HEK293 (cell line): ENCODE data around the gene TRPV6.

Source experiments
- CTCF ChIA-PET: fragments of 350-600 bp; formaldehyde crosslinking; extraction: SDS; loops from one replicate; lab custom pipeline; 2021; ENCODE audit warnings: antibody characterized with exemption; lab: Yijun Ruan, JAX
- POLR2A ChIA-PET: fragments of 300-600 bp; formaldehyde crosslinking; extraction: SDS; loops from one replicate; lab custom pipeline; 2020; ENCODE audit warnings: antibody characterized with exemption, inconsistent platforms; lab: Yijun Ruan, JAX
- H3K27ac ChIP-seq: fragments of 200-500 bp; sonication (Bioruptor generic); 2 replicates; pipeline ENCODE4 v1.5.1; 2014; ENCODE audit warnings: low read depth, low read length, control low read depth, inconsistent platforms; ENCODE audit errors: extremely low read depth
- H3K36me3 ChIP-seq, 2 experiments: fragments of 200-500 bp in 1 of 2; sonication (Bioruptor generic) in 1 of 2; 1 replicate in 1 of 2; 2 replicates in 1 of 2; pipeline ENCODE4 v1.5.1; 2014 to 2017; ENCODE audit warnings: inconsistent platforms in 2 of 2, low read length in 2 of 2; ENCODE audit not compliant: control insufficient read depth in 2 of 2, insufficient read depth in 1 of 2
- H3K4me1 ChIP-seq: fragments of 200-500 bp; sonication (Bioruptor generic); 2 replicates; pipeline ENCODE4 v1.5.1; 2014; ENCODE audit warnings: mild to moderate bottlenecking, low read length, inconsistent platforms; ENCODE audit not compliant: control insufficient read depth, insufficient read depth
- H3K4me3 ChIP-seq: 2 replicates; pipeline ENCODE4 v1.5.1; 2011; ENCODE audit warnings: low read depth, mild to moderate bottlenecking, control low read depth, low read length, moderate library complexity
- H3K9me3 ChIP-seq: fragments of 200-500 bp; sonication (Bioruptor generic); 2 replicates; pipeline ENCODE4 v1.5.1; 2014; ENCODE audit warnings: low read depth, low read length, inconsistent platforms; ENCODE audit not compliant: control insufficient read depth, insufficient read depth
- BCL11B ChIP-seq: fragments of 450-650 bp; formaldehyde crosslinking; IDR thresholded peaks from 2 replicates; pipeline ENCODE4 v1.5.1; 2016; ENCODE audit warnings: low read depth, missing biosample characterization, missing genetic modification characterization
- GFI1B ChIP-seq: fragments of 450-650 bp; formaldehyde crosslinking; IDR thresholded peaks from 2 replicates; pipeline ENCODE4 v1.5.1; 2016; ENCODE audit warnings: missing biosample characterization, missing genetic modification characterization
- SCRT1 ChIP-seq: fragments of 450-650 bp; formaldehyde crosslinking; IDR thresholded peaks from 2 replicates; pipeline ENCODE4 v1.5.1; 2016; ENCODE audit warnings: missing biosample characterization, missing genetic modification characterization, borderline replicate concordance
- SCRT2 ChIP-seq: fragments of 450-650 bp; formaldehyde crosslinking; IDR thresholded peaks from 2 replicates; pipeline ENCODE4 v1.5.1; 2016; ENCODE audit warnings: missing biosample characterization, missing genetic modification characterization
- SETDB1 ChIP-seq: IDR thresholded peaks from one replicate; pipeline ENCODE4 v1.6.1; 2017; ENCODE audit warnings: mild to moderate bottlenecking, low read length, moderate library complexity, mixed read lengths; ENCODE audit not compliant: insufficient read length
- TRIM28 ChIP-seq: IDR thresholded peaks from 2 replicates; pipeline ENCODE4 v1.6.1; 2011; ENCODE audit warnings: low read length, control low read depth, borderline replicate concordance
- ZBTB8A ChIP-seq: fragments of 450-650 bp; formaldehyde crosslinking; IDR thresholded peaks from 2 replicates; pipeline ENCODE4 v1.5.1; 2016; ENCODE audit warnings: missing biosample characterization, missing genetic modification characterization
- ZNF202 ChIP-seq: fragments of 450-650 bp; formaldehyde crosslinking; IDR thresholded peaks from 2 replicates; pipeline ENCODE4 v1.5.1; 2016; ENCODE audit warnings: missing biosample characterization, missing genetic modification characterization, borderline replicate concordance
- ZNF335 ChIP-seq: fragments of 450-650 bp; formaldehyde crosslinking; conservative IDR thresholded peaks from 2 replicates; pipeline ENCODE4 v1.5.1; 2016; ENCODE audit warnings: missing biosample characterization, missing genetic modification characterization
- ZNF341 ChIP-seq: fragments of 450-650 bp; formaldehyde crosslinking; IDR thresholded peaks from 2 replicates; pipeline ENCODE4; 2016; ENCODE audit warnings: low read depth, missing biosample characterization, missing genetic modification characterization
- ZNF354C ChIP-seq: fragments of 450-650 bp; formaldehyde crosslinking; IDR thresholded peaks from 2 replicates; pipeline ENCODE4 v1.5.1; 2016; ENCODE audit warnings: missing biosample characterization, missing genetic modification characterization, low read depth, borderline replicate concordance
- ZNF391 ChIP-seq: fragments of 450-650 bp; formaldehyde crosslinking; IDR thresholded peaks from 2 replicates; pipeline ENCODE4 v1.5.1; 2016; ENCODE audit warnings: low read depth, missing biosample characterization, missing genetic modification characterization, borderline replicate concordance
- ZNF560 ChIP-seq: fragments of 450-650 bp; formaldehyde crosslinking; IDR thresholded peaks from 2 replicates; pipeline ENCODE4 v1.5.1; 2017; ENCODE audit warnings: missing biosample characterization, missing genetic modification characterization, borderline replicate concordance
- ZNF626 ChIP-seq: fragments of 450-650 bp; sonication (Bioruptor Pico); formaldehyde crosslinking; IDR thresholded peaks from 2 replicates; pipeline ENCODE4 v1.5.1; 2018; ENCODE audit warnings: missing biosample characterization, missing genetic modification characterization, inconsistent platforms
- ZNF677 ChIP-seq: fragments of 450-650 bp; IDR thresholded peaks from 2 replicates; pipeline ENCODE4 v1.5.0; 2018; ENCODE audit warnings: missing biosample characterization, mild to moderate bottlenecking, missing genetic modification characterization, moderate library complexity
- ZNF837 ChIP-seq: fragments of 450-650 bp; formaldehyde crosslinking; IDR thresholded peaks from 2 replicates; pipeline ENCODE4 v1.5.1; 2016; ENCODE audit warnings: missing biosample characterization, missing genetic modification characterization
- TF ChIP-seq, protein P1 (sequence below): fragments of 450-650 bp; formaldehyde crosslinking; IDR thresholded peaks from 2 replicates; pipeline ENCODE4 v1.5.1; 2017; ENCODE audit warnings: missing biosample characterization, mild to moderate bottlenecking, missing genetic modification characterization, moderate library complexity
- TF ChIP-seq, protein P2 (sequence below): fragments of 450-650 bp; IDR thresholded peaks from 2 replicates; pipeline ENCODE4 v1.5.1; 2018; ENCODE audit warnings: missing biosample characterization, mild to moderate bottlenecking, missing genetic modification characterization
- TF ChIP-seq, protein P3 (sequence below): sonication (generic); formaldehyde crosslinking; IDR thresholded peaks from 2 replicates; pipeline ENCODE4 v1.8.1; 2022; ENCODE audit warnings: mild to moderate bottlenecking, moderate library complexity, missing genetic modification reagents

The TRPV6 gene

DNA sequence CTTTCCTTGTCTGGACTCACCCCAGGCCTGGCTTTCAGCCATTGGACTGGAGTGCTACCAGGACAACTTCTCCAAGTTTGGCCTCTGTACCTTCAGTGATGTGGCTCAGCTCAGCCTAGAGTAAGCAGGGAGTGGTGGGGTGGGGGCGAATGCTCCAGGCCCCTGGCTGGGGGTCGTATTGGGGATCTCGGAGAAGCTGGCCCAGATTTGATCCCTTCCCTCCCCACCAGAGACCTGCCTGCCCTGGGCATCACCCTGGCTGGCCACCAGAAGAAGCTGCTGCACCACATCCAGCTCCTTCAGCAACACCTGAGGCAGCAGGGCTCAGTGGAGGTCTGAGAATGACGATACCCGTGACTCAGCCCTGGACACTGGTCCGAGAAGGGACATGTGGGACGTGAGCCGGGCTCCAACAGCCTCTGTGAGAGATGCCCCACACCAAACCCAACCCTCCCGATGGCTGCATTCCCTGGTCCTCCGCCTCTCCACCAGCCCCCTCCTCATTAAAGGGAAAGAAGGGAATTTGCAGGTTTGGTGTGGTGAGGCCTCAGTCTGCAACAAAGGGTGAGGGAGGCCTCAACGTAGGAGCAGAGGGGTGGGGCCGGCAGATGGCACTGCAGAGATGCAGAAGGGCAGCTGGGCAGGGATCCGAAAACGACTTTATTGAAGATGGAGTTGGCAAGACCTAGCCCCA is 14.8 kb downstream of the TRPV6 start:
- TF ChIP-seq TRIM28 (no peak), GFI1B (tag by site-specific recombination) (no peak), ZNF626 (no peak), ZNF354C (no peak), ZNF677 (tag by site-specific recombination) (no peak), BCL11B (tag by site-specific recombination) (no peak), ZNF341 (no peak), ZNF391 (tag by site-specific recombination) (no peak), SCRT2 (tag by site-specific recombination) (no peak)
- TF ChIP-seq, protein P1, sequence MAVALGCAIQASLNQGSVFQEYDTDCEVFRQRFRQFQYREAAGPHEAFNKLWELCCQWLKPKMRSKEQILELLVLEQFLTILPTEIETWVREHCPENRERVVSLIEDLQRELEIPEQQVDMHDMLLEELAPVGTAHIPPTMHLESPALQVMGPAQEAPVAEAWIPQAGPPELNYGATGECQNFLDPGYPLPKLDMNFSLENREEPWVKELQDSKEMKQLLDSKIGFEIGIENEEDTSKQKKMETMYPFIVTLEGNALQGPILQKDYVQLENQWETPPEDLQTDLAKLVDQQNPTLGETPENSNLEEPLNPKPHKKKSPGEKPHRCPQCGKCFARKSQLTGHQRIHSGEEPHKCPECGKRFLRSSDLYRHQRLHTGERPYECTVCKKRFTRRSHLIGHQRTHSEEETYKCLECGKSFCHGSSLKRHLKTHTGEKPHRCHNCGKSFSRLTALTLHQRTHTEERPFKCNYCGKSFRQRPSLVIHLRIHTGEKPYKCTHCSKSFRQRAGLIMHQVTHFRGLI (tag by site-specific recombination), result no peak
- TF ChIP-seq, protein P2, sequence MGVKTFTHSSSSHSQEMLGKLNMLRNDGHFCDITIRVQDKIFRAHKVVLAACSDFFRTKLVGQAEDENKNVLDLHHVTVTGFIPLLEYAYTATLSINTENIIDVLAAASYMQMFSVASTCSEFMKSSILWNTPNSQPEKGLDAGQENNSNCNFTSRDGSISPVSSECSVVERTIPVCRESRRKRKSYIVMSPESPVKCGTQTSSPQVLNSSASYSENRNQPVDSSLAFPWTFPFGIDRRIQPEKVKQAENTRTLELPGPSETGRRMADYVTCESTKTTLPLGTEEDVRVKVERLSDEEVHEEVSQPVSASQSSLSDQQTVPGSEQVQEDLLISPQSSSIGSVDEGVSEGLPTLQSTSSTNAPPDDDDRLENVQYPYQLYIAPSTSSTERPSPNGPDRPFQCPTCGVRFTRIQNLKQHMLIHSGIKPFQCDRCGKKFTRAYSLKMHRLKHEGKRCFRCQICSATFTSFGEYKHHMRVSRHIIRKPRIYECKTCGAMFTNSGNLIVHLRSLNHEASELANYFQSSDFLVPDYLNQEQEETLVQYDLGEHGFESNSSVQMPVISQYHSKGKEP (tag by site-specific recombination), result no peak
- no peaks in the 10 kb centered on the region for H3K9me3 ChIP-seq
- POLR2A ChIA-PET, result no interaction called here
- H3K4me3 ChIP-seq, result no peak overlapping the region
- no peaks in the 10 kb centered on the region for H3K4me1 ChIP-seq
- peaks cover 0 to 17% of the 10 kb centered on the region in 2 experiments; a peak in 1 of 3 replicates for H3K36me3 ChIP-seq
- no peak overlapping the region for H3K27ac ChIP-seq
- CTCF ChIA-PET, result interaction anchor here (0.6 to 3.4 kb wide), 4 partner anchors 10 to 129 kb away, joined by 3 to 26 read pairs (median 14); no protein-coding TSS in a partner anchor

DNA sequence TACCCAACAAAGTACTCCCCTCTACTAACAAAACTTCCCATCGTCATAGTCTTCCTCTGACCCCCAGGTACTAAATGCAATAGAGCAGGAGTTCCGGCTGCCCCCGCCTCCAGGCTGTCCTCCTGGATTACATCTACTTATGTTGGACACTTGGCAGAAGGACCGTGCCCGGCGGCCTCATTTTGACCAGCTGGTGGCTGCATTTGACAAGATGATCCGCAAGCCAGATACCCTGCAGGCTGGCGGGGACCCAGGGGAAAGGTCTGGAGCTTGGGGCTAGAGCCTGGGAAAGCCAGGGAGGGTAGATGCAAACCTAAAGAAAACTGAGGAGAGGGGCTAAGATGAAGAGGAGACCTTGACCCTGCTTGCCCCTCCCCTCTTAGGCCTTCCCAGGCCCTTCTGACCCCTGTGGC is 15.4 kb downstream of the TRPV6 start:
- Histone ChIP-seq H3K27ac (no peak overlapping the region), H3K9me3 (no peaks in the 10 kb centered on the region), H3K4me3 (no peak overlapping the region), H3K36me3 (peaks cover 0 to 17% of the 10 kb centered on the region in 2 experiments; a peak in 1 of 3 replicates), H3K4me1 (no peaks in the 10 kb centered on the region)
- POLR2A ChIA-PET, result no interaction called here
- TF ChIP-seq, protein P3, sequence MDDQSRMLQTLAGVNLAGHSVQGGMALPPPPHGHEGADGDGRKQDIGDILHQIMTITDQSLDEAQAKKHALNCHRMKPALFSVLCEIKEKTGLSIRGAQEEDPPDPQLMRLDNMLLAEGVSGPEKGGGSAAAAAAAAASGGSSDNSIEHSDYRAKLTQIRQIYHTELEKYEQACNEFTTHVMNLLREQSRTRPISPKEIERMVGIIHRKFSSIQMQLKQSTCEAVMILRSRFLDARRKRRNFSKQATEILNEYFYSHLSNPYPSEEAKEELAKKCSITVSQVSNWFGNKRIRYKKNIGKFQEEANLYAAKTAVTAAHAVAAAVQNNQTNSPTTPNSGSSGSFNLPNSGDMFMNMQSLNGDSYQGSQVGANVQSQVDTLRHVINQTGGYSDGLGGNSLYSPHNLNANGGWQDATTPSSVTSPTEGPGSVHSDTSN (CRISPR knock-in tag), result no peak
- no peak for TF ChIP-seq ZNF202 (tag by site-specific recombination)
- no peak for TF ChIP-seq ZBTB8A (tag by site-specific recombination)
- no peak for TF ChIP-seq ZNF341
- TF ChIP-seq SCRT1 (tag by site-specific recombination), result no peak
- TF ChIP-seq SETDB1, result no peak
- TF ChIP-seq ZNF335 (tag by site-specific recombination), result no peak
- TF ChIP-seq ZNF560 (tag by site-specific recombination), result no peak
- TF ChIP-seq ZNF837, result no peak
- CTCF ChIA-PET, result no interaction called here
